Ectodermal cell (in vitro differentiated cells): ENCODE results near the gene PARP12.

ENCODE experiments used
- H3K27ac ChIP-seq: 2 replicates; pipeline ENCODE4 v1.7.0; 2013; ENCODE audit warnings: mild to moderate bottlenecking, low read depth, low read length; ENCODE audit not compliant: insufficient read depth, poor library complexity, severe bottlenecking
- H3K27me3 ChIP-seq: 2 replicates; pipeline ENCODE4 v1.7.0; 2013; ENCODE audit warnings: mild to moderate bottlenecking, low read length; ENCODE audit not compliant: insufficient read depth, control insufficient read depth, poor library complexity, severe bottlenecking
- H3K36me3 ChIP-seq: one replicate; pipeline ENCODE4 v1.7.0; 2013; ENCODE audit warnings: low read length; ENCODE audit not compliant: control insufficient read depth, insufficient read depth
- H3K4me1 ChIP-seq: one replicate; pipeline ENCODE4 v1.7.0; 2013; ENCODE audit warnings: low read length; ENCODE audit not compliant: control insufficient read depth, insufficient read depth
- H3K4me3 ChIP-seq: 2 replicates; pipeline ENCODE4 v1.7.0; 2013; ENCODE audit warnings: low read depth, low read length, control low read depth; ENCODE audit not compliant: insufficient read depth
- H3K9me3 ChIP-seq: 2 replicates; pipeline ENCODE4 v1.7.0; 2013; ENCODE audit warnings: mild to moderate bottlenecking, low read length, moderate library complexity; ENCODE audit not compliant: control insufficient read depth
- WGBS, 2 experiments: methylation state at CpG; one replicate each; pipeline ENCODE4 v1.1.7; 2013; ENCODE audit warnings: missing lambda C conversion rate in 2 of 2; 5-methylcytosine and 5-hydroxymethylcytosine counted together

Gene PARP12

DNA sequence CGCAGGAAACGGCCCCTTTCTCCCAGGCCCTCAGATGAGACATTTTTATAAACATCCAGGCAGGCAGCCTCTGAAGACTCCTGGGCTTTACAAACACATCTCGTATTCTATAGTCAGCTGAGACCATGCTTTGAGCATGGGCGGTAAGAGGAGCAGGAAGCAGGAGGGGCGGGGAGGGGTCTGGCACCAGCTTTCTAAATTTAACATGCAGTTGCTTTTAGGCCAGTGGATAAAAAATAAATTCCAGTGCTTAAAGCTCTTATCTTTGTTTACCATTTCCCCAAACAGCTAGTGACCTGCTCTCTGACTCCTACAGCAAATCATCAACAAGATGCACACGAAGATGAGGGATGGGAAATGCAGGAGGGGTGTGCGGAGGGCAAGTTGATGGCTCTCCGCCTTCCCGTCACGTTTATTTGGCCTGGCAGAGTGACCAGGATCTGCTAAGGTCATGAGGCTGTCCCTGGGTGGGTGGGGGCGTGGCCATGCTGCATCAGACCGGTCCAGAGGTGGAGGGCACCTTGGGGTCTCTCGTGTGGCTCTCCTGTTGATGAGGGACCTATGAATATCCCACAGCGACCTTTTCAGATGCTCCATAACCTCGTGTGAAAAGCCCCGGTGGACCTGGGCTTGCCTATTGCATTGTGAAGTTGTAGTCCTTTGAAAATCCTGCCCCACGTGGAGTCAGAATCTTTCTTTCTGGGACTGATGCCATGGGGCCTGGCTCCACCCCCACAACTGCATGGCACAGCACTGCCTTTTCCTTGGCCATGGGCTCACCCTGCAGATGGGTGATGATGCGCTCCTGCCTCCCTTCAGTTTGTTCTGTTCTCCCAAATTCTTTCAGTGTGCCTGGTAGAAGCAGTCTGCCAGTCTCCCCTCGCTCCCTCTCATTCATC lies 67.5 kb downstream of the PARP12 start:
- Histone ChIP-seq H3K9me3 (no peaks in the 10 kb centered on the region), H3K4me1 (no peaks in the 10 kb centered on the region), H3K27ac (no peak overlapping the region), H3K36me3 (no peaks in the 10 kb centered on the region), H3K4me3 (no peak overlapping the region), H3K27me3 (no peaks in the 10 kb centered on the region)
- WGBS, 2 experiments = 85 to 86% methylated on average over 19 of the region's 19 CpGs

DNA sequence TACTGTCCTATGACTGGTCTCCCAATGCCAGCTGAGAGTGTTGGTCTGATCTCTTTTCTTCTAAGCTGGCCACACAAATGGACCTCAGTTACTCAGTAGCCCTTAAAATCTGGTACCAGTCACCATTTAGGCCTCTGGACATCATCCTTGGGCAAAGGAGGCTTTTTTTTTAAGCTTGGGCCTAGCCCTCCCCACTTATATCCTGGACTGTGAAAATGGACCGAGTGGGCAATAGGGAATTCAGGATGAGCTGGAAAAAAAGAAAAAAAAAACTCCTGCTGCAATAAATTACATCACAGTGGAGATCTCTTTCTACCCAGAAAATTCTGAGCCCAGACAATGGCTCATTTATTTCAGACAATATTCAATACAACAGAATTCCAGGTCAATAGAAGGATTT lies 68.4 kb downstream of the PARP12 start:
- WGBS, 2 experiments = 92 to 100% methylated on average over 1 of the region's 1 CpG
- Histone ChIP-seq H3K27me3 (no peaks in the 10 kb centered on the region), H3K9me3 (no peaks in the 10 kb centered on the region), H3K4me1 (no peaks in the 10 kb centered on the region), H3K4me3 (no peak overlapping the region), H3K36me3 (no peaks in the 10 kb centered on the region), H3K27ac (no peak overlapping the region)

DNA sequence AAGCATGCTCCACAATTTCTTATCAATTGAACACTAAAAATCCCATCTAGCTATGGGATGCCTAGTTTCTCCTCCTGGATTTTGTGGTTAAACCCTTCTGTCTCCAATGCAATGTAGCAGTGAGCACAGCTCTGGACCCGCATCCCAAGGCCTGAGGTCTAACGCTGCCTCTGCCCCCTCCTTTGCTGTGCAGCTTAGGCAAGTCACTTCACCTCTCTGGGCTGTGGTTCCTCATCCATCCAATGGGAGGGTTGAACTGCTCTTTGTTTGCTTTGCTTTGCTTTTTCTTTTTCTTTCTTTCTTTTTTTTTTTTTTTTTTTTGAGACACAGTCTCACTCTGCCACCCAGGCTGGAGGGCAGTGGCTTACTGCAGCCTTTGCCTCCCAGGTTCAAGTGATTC lies 69.2 kb downstream of the PARP12 start:
- no peaks in the 10 kb centered on the region for H3K9me3 ChIP-seq
- H3K27ac ChIP-seq = no peak overlapping the region
- H3K4me3 ChIP-seq = no peak overlapping the region
- WGBS, 2 experiments = 94 to 97% methylated on average over 2 of the region's 2 CpGs
- H3K4me1 ChIP-seq = no peaks in the 10 kb centered on the region
- H3K36me3 ChIP-seq = no peaks in the 10 kb centered on the region
- no peaks in the 10 kb centered on the region for H3K27me3 ChIP-seq

DNA sequence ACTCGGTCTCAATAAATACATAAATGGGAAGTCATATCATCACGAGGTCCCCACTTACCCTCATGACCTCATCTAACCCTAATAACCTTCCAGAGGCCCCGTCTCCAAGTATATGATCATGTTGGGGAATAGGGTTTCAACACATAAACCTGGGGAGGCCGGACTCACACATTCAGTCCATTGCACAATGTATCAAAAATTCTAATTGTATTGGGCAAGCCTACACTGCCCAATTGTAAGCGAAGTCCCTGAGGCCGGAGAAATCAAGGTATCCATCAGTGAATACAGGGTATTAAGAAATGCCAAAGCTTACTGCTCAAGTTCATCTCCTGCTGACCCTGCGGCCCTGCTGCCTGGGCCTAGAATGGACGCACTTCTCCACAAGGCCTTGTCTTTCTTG lies 69.6 kb downstream of the PARP12 start:
- WGBS, 2 experiments = 93 to 99% methylated on average over 8 of the region's 8 CpGs
- Histone ChIP-seq H3K9me3 (no peaks in the 10 kb centered on the region), H3K36me3 (no peaks in the 10 kb centered on the region), H3K4me3 (no peak overlapping the region), H3K27me3 (no peaks in the 10 kb centered on the region), H3K27ac (no peak overlapping the region), H3K4me1 (no peaks in the 10 kb centered on the region)

DNA sequence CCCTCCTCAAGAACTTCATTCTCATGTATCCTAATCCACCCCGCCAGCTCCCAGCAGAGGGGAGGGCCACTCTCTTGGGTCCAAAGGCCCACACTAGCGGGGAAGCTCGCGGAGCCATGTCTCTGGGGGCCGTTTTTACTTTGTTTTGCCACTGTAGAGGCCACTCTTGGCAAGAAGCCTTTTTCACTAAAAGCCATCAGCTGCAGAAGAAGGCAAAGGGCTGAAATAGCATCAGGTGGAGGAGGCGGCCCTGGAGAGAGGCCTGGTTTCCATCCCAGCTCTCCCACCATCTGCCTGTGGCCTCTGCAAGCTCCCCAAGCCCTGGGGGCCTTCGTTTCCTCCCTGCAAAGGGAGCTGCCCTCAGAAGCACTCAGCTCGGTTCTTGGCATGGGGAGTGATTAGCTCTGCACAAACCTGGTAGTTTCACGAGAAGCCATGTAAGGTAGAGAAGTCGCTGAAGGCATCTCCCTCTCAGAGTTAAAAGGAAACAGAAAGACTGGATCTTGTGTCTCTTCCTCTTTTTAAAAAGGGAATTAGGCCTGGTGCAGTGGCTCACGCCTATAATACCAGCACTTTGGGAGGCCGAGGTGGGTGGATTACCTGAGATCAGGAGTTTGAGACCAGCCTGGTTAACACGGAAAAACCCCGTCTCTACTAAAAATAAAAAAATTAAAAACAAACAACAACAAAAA lies 70.3 kb downstream of the PARP12 start:
- 89 to 90% methylated on average over 14 of the region's 14 CpGs for WGBS, 2 experiments
- Histone ChIP-seq H3K4me1 (no peaks in the 10 kb centered on the region), H3K4me3 (no peak overlapping the region), H3K27me3 (no peaks in the 10 kb centered on the region), H3K36me3 (no peaks in the 10 kb centered on the region), H3K27ac (no peak overlapping the region), H3K9me3 (no peaks in the 10 kb centered on the region)

DNA sequence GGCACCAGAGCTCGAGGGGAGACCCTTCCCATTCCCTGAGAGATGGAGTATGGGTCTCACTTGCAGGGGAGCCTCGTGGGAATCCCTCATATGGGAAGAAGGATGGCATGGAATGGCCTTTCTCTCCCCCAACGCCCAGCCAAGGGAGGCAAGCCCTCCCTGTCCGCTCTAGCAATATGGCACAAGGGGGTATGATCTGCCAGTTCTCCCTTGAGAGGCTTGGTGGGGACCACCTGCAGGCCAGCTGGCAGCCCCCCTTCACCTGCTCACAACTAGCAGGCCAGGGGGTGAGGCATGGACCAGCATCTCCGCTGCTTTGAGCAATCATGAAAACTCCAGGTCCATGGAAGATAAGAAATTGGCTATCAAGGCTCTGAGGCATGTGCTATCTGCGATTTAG lies 70.8 kb downstream of the PARP12 start:
- no peaks in the 10 kb centered on the region for H3K9me3 ChIP-seq
- H3K27ac ChIP-seq = no peak overlapping the region
- no peaks in the 10 kb centered on the region for H3K36me3 ChIP-seq
- no peaks in the 10 kb centered on the region for H3K4me1 ChIP-seq
- no peak overlapping the region for H3K4me3 ChIP-seq
- H3K27me3 ChIP-seq = no peaks in the 10 kb centered on the region
- 92 to 93% methylated on average over 6 of the region's 6 CpGs for WGBS, 2 experiments

DNA sequence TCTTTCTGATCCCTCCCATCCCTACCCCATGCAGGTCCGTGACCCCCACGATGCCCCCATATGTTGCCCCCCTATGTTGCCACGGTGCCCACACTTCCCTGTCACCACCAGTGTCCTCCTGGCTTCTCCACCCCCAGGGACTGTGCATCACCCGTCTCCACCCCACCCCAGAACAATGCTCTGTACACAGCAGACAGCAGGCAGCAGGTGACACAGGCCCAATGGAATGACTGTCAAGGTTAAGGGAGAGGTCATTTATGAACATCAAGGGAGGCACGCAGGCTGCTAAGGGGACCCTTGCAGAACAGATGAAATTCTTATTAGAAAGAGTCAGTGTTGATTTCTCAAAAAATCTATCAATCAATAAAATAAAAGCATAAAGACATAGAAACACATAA lies 71.5 kb downstream of the PARP12 start:
- H3K36me3 ChIP-seq = no peaks in the 10 kb centered on the region
- no peaks in the 10 kb centered on the region for H3K4me1 ChIP-seq
- no peaks in the 10 kb centered on the region for H3K27me3 ChIP-seq
- no peaks in the 10 kb centered on the region for H3K9me3 ChIP-seq
- no peak overlapping the region for H3K4me3 ChIP-seq
- H3K27ac ChIP-seq = no peak overlapping the region
- WGBS, 2 experiments = 86 to 97% methylated on average over 5 of the region's 5 CpGs

DNA sequence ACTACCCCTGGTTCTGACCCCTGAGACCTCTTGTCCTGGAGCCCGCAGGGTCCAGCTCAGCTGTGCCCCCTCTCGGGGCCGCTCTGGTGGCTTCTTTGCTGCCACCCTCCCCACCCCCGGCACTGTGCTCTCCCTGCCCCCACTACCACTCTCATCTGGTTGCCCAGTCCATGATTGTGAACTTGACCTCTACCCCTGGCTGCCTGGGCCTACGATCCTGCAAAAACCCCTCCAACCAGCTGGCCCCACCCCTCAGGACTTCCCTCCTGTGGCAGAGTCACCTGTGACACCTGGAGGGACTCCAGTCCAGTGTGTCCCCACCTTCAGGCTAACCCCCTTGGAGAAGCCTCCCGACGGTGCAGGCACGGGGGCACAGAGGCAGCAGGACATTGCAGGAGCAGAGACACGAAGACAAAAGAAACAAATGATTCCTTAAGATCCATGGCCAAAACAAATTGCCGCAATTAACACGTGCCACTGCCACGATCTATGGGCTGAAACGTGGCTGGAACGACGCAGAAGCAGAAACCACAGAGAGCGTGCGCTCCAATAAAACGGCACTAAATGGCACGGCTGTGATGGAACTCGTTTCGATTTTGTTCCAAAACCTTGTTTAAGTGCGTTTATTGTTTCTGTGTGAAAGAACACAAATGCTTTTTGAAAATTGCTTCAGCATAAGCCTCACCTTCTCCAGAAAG lies 72.0 kb downstream of the PARP12 start:
- Histone ChIP-seq H3K4me3 (no peak overlapping the region), H3K27me3 (no peaks in the 10 kb centered on the region), H3K9me3 (no peaks in the 10 kb centered on the region), H3K4me1 (no peaks in the 10 kb centered on the region), H3K27ac (no peak overlapping the region), H3K36me3 (no peaks in the 10 kb centered on the region)
- whole genome bisulfite sequencing, 2 experiments = 92 to 93% methylated on average over 22 of the region's 22 CpGs

DNA sequence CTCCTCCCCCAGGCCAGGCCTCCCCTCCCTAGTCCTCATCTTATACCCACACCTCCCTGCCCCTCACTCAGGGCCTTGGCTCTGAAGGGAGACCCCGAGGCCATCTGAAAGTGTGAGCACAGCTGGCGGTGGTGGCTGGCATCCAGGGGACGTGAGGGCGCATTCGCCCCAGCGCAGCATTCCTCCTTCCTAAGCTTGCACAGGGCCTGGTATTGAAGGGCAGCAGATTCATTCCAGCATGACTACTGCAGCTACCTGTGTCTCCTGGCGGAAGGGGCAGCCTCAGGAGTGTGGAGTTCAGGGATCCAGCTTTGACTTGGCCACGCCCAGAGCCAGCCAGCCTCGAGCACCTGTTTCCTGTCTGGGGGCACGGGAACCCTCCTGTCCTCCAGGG lies 72.6 kb downstream of the PARP12 start:
- Histone ChIP-seq H3K9me3 (no peaks in the 10 kb centered on the region), H3K27me3 (no peaks in the 10 kb centered on the region), H3K4me1 (no peaks in the 10 kb centered on the region), H3K27ac (no peak overlapping the region), H3K4me3 (no peak overlapping the region), H3K36me3 (no peaks in the 10 kb centered on the region)
- WGBS, 2 experiments = 93% methylated on average over 10 of the region's 10 CpGs
